HL-60 (cell line): ENCODE measurements around the gene SOCS4.

Experiments
- DNase-seq, 2 experiments: peaks; one replicate each; pipeline ENCODE4 v3.0.0-alpha.2; 2010 to 2020; ENCODE audit warnings: low read depth in 1 of 2, low spot score in 1 of 2
- H3K27ac ChIP-seq: fragments of 250-450 bp; sonication (Bioruptor Pico); replicated peaks from 2 replicates; pipeline ENCODE4 v1.5.1; 2020; ENCODE audit warnings: mild to moderate bottlenecking, moderate library complexity
- H3K27me3 ChIP-seq: fragments of 250-450 bp; sonication (Bioruptor Pico); 2 replicates; pipeline ENCODE4 v1.5.1; 2021; ENCODE audit warnings: mild to moderate bottlenecking, moderate library complexity; ENCODE audit not compliant: insufficient read depth, poor library complexity, severe bottlenecking
- H3K4me3 ChIP-seq: replicated peaks from 2 replicates; pipeline ENCODE4 v1.5.1; 2011; ENCODE audit warnings: mild to moderate bottlenecking, control low read depth, low read length; ENCODE audit not compliant: insufficient read depth
- CTCF ChIP-seq: IDR thresholded peaks from one replicate; pipeline ENCODE4 v1.5.1; 2011; ENCODE audit warnings: low read length, control low read depth, inconsistent platforms; ENCODE audit not compliant: insufficient read depth
- GABPA ChIP-seq: IDR thresholded peaks from 2 replicates; pipeline ENCODE4 v1.6.1; 2012; ENCODE audit warnings: low read depth
- POLR2AphosphoS5 ChIP-seq: IDR thresholded peaks from 2 replicates; pipeline ENCODE4 v1.6.1; 2012; ENCODE audit warnings: low read depth
- REST ChIP-seq: IDR thresholded peaks from 2 replicates; pipeline ENCODE4 v1.6.1; 2012; ENCODE audit warnings: low read depth; ENCODE audit not compliant: insufficient replicate concordance
- SPI1 ChIP-seq: IDR thresholded peaks from 2 replicates; pipeline ENCODE4 v1.6.1; 2012; ENCODE audit warnings: low read depth, mild to moderate bottlenecking, borderline replicate concordance

Gene SOCS4

GRCh38 chr14:54985156-54985555, 41.9 kb upstream of the SOCS4 start:
- Histone ChIP-seq H3K27me3 (no peaks in the 10 kb centered on the region), H3K4me3 (no peak overlapping the region), H3K27ac (no peak overlapping the region)
- DNase-seq: no peak
- TF ChIP-seq SPI1 (no peak), REST (no peak), POLR2AphosphoS5 (no peak), GABPA (no peak), CTCF (no peak)

GRCh38 chr14:55000381-55000780, 26.7 kb upstream of the SOCS4 start:
- H3K27me3 ChIP-seq: no peaks in the 10 kb centered on the region
- no peak overlapping the region for H3K27ac ChIP-seq
- TF ChIP-seq REST (no peak), GABPA (no peak), POLR2AphosphoS5 (no peak), SPI1 (no peak), CTCF (no peak)
- peak; percentile 73 to 78 for DNase-seq
- H3K4me3 ChIP-seq: no peak overlapping the region

GRCh38 chr14:55005071-55005470, 22.0 kb upstream of the SOCS4 start:
- TF ChIP-seq GABPA: no peak
- no peak for TF ChIP-seq CTCF
- no peak for TF ChIP-seq SPI1
- TF ChIP-seq POLR2AphosphoS5: no peak
- TF ChIP-seq REST: no peak
- H3K4me3 ChIP-seq: no peak overlapping the region
- H3K27me3 ChIP-seq: no peaks in the 10 kb centered on the region
- DNase-seq: no peak
- H3K27ac ChIP-seq: no peak overlapping the region
